SK-N-SH treated with all-trans-retinoic acid at 6 μM for 48 hours (cell line): ENCODE data around the gene RHBDL1.

ENCODE experiments used
- ATAC-seq: fragments of 200-7000 bp; cut with Tn5 transposase; 3 replicates; pipeline ENCODE4 v1.9.1; 2020; ENCODE audit warnings: mild to moderate bottlenecking, moderate library complexity
- ARNTL ChIP-seq: fragments of 450-650 bp; formaldehyde crosslinking; IDR thresholded peaks from 2 replicates; pipeline ENCODE4 v1.5.0; 2020; ENCODE audit warnings: low read depth, mild to moderate bottlenecking, moderate library complexity, borderline replicate concordance
- BACH2 ChIP-seq: fragments of 250-450 bp; sonication (Bioruptor Pico); IDR thresholded peaks from 2 replicates; pipeline ENCODE4 v1.9.0; 2021; ENCODE audit warnings: mild to moderate bottlenecking, borderline replicate concordance
- CSDC2 ChIP-seq: fragments of 250-450 bp; sonication (Bioruptor Pico); IDR thresholded peaks from 2 replicates; pipeline ENCODE4 v1.5.0; 2020; ENCODE audit warnings: mild to moderate bottlenecking, moderate library complexity
- GLIS3 ChIP-seq: fragments of 250-450 bp; sonication (Bioruptor Pico); IDR thresholded peaks from 2 replicates; pipeline ENCODE4 v1.5.0; 2020; ENCODE audit warnings: mild to moderate bottlenecking, moderate library complexity
- OSR1 ChIP-seq: fragments of 250-450 bp; sonication (Bioruptor Pico); IDR thresholded peaks from 2 replicates; pipeline ENCODE4 v1.8.0; 2022; ENCODE audit warnings: moderate library complexity, mild to moderate bottlenecking, inconsistent platforms
- PATZ1 ChIP-seq: fragments of 250-450 bp; sonication (Bioruptor Pico); IDR thresholded peaks from 2 replicates; pipeline ENCODE4 v1.8.0; 2020; ENCODE audit warnings: mild to moderate bottlenecking, moderate library complexity, borderline replicate concordance
- POU6F1 ChIP-seq: fragments of 250-450 bp; sonication (Bioruptor Pico); IDR thresholded peaks from 2 replicates; pipeline ENCODE4 v1.8.0; 2021; ENCODE audit warnings: low read depth, mild to moderate bottlenecking, moderate library complexity, borderline replicate concordance
- PPARA ChIP-seq: fragments of 250-450 bp; sonication (Bioruptor Pico); IDR thresholded peaks from 2 replicates; pipeline ENCODE4 v1.5.0; 2020; ENCODE audit warnings: mild to moderate bottlenecking, borderline replicate concordance
- RARB ChIP-seq: fragments of 250-450 bp; sonication (Bioruptor Pico); IDR thresholded peaks from 2 replicates; pipeline ENCODE4 v1.8.0; 2021; ENCODE audit warnings: mild to moderate bottlenecking, moderate library complexity
- SNAI2 ChIP-seq: fragments of 250-450 bp; sonication (Bioruptor Pico); IDR thresholded peaks from 2 replicates; pipeline ENCODE4 v1.5.0; 2020; ENCODE audit warnings: mild to moderate bottlenecking, moderate library complexity
- TCF4 ChIP-seq: fragments of 250-450 bp; sonication (Bioruptor Pico); IDR thresholded peaks from 2 replicates; pipeline ENCODE4 v1.8.0; 2021; ENCODE audit warnings: mild to moderate bottlenecking, moderate library complexity, borderline replicate concordance
- TSHZ2 ChIP-seq: fragments of 250-450 bp; sonication (Bioruptor Pico); IDR thresholded peaks from 2 replicates; pipeline ENCODE4 v1.5.0; 2020; ENCODE audit warnings: mild to moderate bottlenecking, moderate library complexity
- ZC3H10 ChIP-seq: fragments of 250-450 bp; sonication (Bioruptor Pico); IDR thresholded peaks from 2 replicates; pipeline ENCODE4 v1.5.1; 2021; ENCODE audit warnings: mild to moderate bottlenecking, moderate library complexity
- ZFP3 ChIP-seq: fragments of 250-450 bp; sonication (Bioruptor Pico); IDR thresholded peaks from 2 replicates; pipeline ENCODE4 v1.5.0; 2020; ENCODE audit warnings: mild to moderate bottlenecking, moderate library complexity
- ZFP30 ChIP-seq: fragments of 450-650 bp; formaldehyde crosslinking; IDR thresholded peaks from 2 replicates; pipeline ENCODE4 v1.5.0; 2022; ENCODE audit warnings: mild to moderate bottlenecking, moderate library complexity
- ZNF565 ChIP-seq: fragments of 450-650 bp; formaldehyde crosslinking; conservative IDR thresholded peaks from 2 replicates; pipeline ENCODE4 v1.5.0; 2020; ENCODE audit warnings: low read depth, mild to moderate bottlenecking, moderate library complexity
- ZNF70 ChIP-seq: fragments of 450-650 bp; formaldehyde crosslinking; IDR thresholded peaks from 2 replicates; pipeline ENCODE4 v1.5.0; 2020; ENCODE audit warnings: mild to moderate bottlenecking, moderate library complexity
- ZNF8 ChIP-seq: fragments of 450-650 bp; formaldehyde crosslinking; IDR thresholded peaks from 2 replicates; pipeline ENCODE4 v1.5.0; 2020; ENCODE audit warnings: mild to moderate bottlenecking, moderate library complexity

Gene RHBDL1

GRCh38 chr16:632486-633335, 42.8 kb upstream of the RHBDL1 start:
- TF ChIP-seq BACH2 (CRISPR knock-in tag), result no peak
- no peak for ATAC-seq

- no peak for ATAC-seq
- TF ChIP-seq ZFP3 (CRISPR knock-in tag) (no peak), TSHZ2 (CRISPR knock-in tag) (no peak)
- TF ChIP-seq, all 23 proteins: peak for 0
Measured at GRCh38 chr16:633336-634050, 42.0 kb upstream of the RHBDL1 start.

DNA sequence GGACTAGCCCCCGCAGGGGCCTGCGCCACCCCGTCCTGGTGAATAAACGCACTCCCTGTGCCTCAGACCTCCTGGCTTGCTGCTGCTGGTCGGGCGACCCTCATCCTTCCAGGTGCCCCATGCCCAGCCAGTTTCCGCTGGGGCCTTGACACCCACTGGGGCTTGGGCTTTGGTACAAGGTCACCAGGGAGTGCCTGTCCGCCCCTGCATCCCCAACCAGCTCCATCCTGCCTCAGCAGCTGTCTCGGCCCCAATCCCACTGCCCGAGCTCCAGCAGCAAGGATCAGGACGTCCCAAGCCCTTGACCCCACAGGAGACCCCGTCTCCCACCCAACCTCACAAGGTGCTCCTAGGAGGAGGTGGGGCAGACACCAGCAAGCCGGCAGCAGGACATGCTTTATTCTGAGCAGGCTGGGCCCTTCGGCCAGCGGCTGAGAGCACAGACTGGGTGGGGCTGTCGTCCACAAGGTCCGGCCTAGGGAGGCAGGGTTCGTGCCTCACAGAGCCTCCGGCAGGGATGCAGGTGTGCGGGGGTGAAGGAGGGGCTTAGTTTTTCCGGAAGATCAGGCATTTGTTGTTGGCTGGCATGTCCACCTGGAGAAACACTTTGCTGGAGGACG, 41.3 kb upstream of the RHBDL1 start:
- TF ChIP-seq ZFP3 (CRISPR knock-in tag), result no peak
- no peak for TF ChIP-seq GLIS3 (CRISPR knock-in tag)
- TF ChIP-seq POU6F1 (CRISPR knock-in tag), result no peak
- TF ChIP-seq ZNF70 (CRISPR knock-in tag), result no peak

GRCh38 chr16:634996-635395, 40.5 kb upstream of the RHBDL1 start:
- no peak for ATAC-seq
- TF ChIP-seq PPARA (CRISPR knock-in tag) (no peak), CSDC2 (CRISPR knock-in tag) (no peak), BACH2 (CRISPR knock-in tag) (no peak), SNAI2 (CRISPR knock-in tag) (no peak), ZFP30 (no peak), PATZ1 (no peak), ZNF565 (CRISPR knock-in tag) (no peak), POU6F1 (CRISPR knock-in tag) (no peak), ZC3H10 (CRISPR knock-in tag) (no peak), RARB (no peak), OSR1 (CRISPR knock-in tag) (no peak), TSHZ2 (CRISPR knock-in tag) (no peak), ARNTL (CRISPR knock-in tag) (no peak), ZFP3 (CRISPR knock-in tag) (no peak), ZNF8 (no peak), TCF4 (CRISPR knock-in tag) (no peak)

More for the DNA sequence above, 41.3 kb upstream of the RHBDL1 start:
- ATAC-seq, result no peak
